Ishikawa (cell line): ENCODE measurements around the gene PPFIA4.

Experiments used
- CEBPB ChIP-seq: IDR thresholded peaks from 2 replicates; pipeline ENCODE4 v1.6.1; 2012
- CREB1 ChIP-seq: IDR thresholded peaks from 2 replicates; pipeline ENCODE4 v1.6.1; 2012; ENCODE audit warnings: low read depth
- EGR1 ChIP-seq: IDR thresholded peaks from 2 replicates; pipeline ENCODE4 v1.6.1; 2012
- EP300 ChIP-seq: IDR thresholded peaks from 2 replicates; pipeline ENCODE4 v1.6.1; 2012; ENCODE audit warnings: borderline replicate concordance
- FOXM1 ChIP-seq: IDR thresholded peaks from 2 replicates; pipeline ENCODE4 v1.6.1; 2012; ENCODE audit warnings: low read depth, borderline replicate concordance
- NFIC ChIP-seq: IDR thresholded peaks from 2 replicates; pipeline ENCODE4 v1.6.1; 2012
- RAD21 ChIP-seq: IDR thresholded peaks from 2 replicates; pipeline ENCODE4 v1.6.1; 2012; ENCODE audit warnings: low read depth
- TAF1 ChIP-seq: IDR thresholded peaks from 2 replicates; pipeline ENCODE4 v1.6.1; 2012; ENCODE audit warnings: low read depth, mild to moderate bottlenecking
- TCF12 ChIP-seq: IDR thresholded peaks from 2 replicates; pipeline ENCODE4 v1.6.1; 2012; ENCODE audit warnings: low read depth
- TEAD4 ChIP-seq: IDR thresholded peaks from 2 replicates; pipeline ENCODE4 v1.6.1; 2012
- YY1 ChIP-seq: IDR thresholded peaks from 2 replicates; pipeline ENCODE4 v1.6.1; 2012; ENCODE audit warnings: low read depth
- ZBTB7A ChIP-seq: IDR thresholded peaks from 2 replicates; pipeline ENCODE4 v1.6.1; 2012; ENCODE audit warnings: low read depth
- TF ChIP-seq, protein P1 (sequence below): IDR thresholded peaks from 2 replicates; pipeline ENCODE4 v1.6.1; 2012; ENCODE audit warnings: low read depth, mild to moderate bottlenecking
- TF ChIP-seq, protein P2 (sequence below): IDR thresholded peaks from 2 replicates; pipeline ENCODE4 v1.6.1; 2012
- TF ChIP-seq, protein P3 (sequence below): IDR thresholded peaks from 2 replicates; pipeline ENCODE4 v1.6.1; 2012

The PPFIA4 gene

DNA sequence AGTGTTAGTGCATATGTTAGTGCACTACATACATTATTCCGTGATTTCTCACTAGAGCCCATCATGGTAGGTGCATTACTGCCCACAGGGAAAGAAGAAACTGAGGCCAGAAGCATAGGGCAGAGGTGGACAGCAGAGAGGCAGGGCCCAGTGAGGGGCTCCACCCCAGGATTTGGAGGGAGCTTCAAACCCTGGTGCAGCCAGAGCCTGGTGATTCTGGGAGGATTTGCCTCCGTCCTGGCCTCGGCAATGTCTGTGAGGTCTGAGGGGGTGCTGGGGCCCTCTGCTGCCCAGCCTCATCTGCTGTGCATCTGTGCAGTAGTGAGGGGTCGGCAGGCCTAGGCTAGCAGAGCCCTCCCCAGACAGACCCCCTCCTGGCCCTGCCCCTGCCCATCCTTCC lies 22.8 kb downstream of the PPFIA4 start:
- TF ChIP-seq, protein P1, sequence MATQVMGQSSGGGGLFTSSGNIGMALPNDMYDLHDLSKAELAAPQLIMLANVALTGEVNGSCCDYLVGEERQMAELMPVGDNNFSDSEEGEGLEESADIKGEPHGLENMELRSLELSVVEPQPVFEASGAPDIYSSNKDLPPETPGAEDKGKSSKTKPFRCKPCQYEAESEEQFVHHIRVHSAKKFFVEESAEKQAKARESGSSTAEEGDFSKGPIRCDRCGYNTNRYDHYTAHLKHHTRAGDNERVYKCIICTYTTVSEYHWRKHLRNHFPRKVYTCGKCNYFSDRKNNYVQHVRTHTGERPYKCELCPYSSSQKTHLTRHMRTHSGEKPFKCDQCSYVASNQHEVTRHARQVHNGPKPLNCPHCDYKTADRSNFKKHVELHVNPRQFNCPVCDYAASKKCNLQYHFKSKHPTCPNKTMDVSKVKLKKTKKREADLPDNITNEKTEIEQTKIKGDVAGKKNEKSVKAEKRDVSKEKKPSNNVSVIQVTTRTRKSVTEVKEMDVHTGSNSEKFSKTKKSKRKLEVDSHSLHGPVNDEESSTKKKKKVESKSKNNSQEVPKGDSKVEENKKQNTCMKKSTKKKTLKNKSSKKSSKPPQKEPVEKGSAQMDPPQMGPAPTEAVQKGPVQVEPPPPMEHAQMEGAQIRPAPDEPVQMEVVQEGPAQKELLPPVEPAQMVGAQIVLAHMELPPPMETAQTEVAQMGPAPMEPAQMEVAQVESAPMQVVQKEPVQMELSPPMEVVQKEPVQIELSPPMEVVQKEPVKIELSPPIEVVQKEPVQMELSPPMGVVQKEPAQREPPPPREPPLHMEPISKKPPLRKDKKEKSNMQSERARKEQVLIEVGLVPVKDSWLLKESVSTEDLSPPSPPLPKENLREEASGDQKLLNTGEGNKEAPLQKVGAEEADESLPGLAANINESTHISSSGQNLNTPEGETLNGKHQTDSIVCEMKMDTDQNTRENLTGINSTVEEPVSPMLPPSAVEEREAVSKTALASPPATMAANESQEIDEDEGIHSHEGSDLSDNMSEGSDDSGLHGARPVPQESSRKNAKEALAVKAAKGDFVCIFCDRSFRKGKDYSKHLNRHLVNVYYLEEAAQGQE: no peak
- TF ChIP-seq TEAD4 (no peak), EP300 (no peak), FOXM1 (no peak), NFIC (no peak), TCF12 (no peak), TAF1 (no peak), RAD21 (no peak)

DNA sequence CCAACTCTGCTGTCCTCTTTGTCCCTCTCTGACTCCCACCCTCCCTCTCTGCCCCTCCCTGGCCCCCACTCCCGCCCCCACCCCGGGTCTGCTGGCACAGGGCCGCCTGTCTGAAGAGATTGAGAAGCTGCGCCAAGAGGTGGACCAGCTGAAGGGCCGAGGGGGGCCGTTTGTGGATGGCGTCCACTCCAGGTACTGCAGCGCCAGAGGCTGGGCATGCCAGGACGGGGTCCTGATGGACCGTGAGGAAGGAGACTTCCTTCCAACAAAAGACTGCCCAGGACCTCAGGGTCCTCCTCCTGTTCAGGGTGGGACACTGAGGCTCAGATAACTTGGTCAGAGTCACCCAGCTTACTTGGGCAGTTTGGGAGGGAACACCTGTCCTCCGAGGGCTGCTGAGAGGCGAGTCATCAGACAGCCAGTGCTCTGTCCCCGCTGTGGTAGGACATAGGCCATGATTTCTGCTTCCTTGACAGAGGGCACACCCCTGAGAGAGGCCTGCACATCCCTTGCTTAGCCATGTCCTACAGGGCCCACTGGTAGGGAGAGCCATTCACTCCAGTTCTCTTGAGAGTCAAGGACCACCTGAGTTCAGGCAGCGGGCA lies 23.4 kb downstream of the PPFIA4 start:
- no peak for TF ChIP-seq YY1
- no peak for TF ChIP-seq CREB1
- no peak for TF ChIP-seq TAF1

DNA sequence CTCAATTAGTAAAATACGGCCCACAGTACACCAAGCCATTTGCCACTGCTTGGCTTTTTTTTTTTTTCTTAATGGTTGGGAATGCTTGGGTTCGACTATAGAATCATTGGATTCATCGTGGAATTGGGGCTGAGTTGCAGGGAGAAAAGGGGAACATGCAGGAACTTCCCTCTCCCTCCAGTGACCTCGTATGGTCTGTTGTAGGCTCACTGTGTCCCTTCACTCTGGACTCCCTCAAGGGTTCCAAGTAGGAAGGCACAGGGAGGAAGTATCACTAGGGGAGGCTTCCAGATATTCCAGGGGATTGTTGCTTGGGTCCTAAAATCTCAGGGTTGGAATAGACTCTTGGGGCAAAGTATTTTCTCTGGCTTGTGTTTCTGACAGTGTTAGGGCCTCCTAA lies 24.5 kb downstream of the PPFIA4 start:
- TF ChIP-seq, protein P1: no peak
- TF ChIP-seq RAD21 (no peak), YY1 (no peak), CREB1 (no peak), EGR1 (no peak), TEAD4 (no peak), FOXM1 (no peak), NFIC (no peak)
- TF ChIP-seq, protein P2, sequence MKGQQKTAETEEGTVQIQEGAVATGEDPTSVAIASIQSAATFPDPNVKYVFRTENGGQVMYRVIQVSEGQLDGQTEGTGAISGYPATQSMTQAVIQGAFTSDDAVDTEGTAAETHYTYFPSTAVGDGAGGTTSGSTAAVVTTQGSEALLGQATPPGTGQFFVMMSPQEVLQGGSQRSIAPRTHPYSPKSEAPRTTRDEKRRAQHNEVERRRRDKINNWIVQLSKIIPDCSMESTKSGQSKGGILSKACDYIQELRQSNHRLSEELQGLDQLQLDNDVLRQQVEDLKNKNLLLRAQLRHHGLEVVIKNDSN: no peak

DNA sequence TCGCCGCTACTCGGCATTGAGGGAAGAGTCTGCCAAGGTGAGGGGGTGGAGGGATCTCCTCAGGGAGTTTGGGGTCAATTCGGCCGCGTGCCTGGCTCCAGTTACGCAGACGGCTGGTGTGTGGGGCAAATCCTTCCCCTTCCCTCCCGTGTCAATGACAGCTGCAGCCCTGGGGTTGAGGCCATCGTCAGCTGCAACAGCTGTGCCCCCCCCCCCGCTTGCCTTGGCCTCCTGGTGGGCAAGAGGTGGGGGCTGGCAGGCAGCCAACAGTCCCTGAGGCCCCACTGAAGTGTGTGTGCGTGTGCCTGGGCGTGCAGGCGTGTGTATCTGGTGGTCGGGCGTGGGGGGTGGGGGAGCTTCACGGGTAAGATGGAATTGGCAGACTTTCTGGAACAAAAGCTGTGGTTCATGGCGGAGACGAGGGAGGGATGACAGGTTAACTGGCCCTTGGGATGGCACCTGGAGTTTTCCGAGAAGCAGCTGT lies 25.6 kb downstream of the PPFIA4 start:
- TF ChIP-seq, protein P1: no peak
- no peak for TF ChIP-seq TCF12
- no peak for TF ChIP-seq RAD21
- TF ChIP-seq TAF1: no peak
- TF ChIP-seq YY1: no peak
- no peak for TF ChIP-seq ZBTB7A
- TF ChIP-seq EGR1: no peak
- TF ChIP-seq, protein P3, sequence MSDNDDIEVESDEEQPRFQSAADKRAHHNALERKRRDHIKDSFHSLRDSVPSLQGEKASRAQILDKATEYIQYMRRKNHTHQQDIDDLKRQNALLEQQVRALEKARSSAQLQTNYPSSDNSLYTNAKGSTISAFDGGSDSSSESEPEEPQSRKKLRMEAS: no peak
- TF ChIP-seq, protein P2: no peak
- TF ChIP-seq FOXM1: no peak
- TF ChIP-seq NFIC: no peak
- TF ChIP-seq CREB1: no peak

DNA sequence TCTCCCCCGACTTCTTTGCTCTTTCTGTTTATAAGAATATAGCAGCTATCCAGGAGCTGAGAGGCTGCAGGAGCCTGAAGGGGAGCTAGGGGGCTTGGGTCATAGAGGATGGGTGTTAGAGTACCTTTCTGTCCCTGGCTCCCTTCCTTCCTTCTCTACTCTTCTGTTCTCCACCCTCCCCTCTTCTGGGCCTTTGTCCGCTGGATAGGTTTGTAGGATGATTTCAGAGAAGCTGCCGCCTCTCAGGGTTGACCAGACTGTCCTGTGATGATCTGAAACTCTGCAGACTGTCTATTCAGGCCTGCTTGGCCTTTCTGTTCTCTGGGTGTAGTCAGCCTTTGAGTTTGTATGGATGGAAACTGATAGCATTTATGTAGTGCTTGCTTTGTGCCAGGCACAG lies 26.3 kb downstream of the PPFIA4 start:
- TF ChIP-seq RAD21: no peak

DNA sequence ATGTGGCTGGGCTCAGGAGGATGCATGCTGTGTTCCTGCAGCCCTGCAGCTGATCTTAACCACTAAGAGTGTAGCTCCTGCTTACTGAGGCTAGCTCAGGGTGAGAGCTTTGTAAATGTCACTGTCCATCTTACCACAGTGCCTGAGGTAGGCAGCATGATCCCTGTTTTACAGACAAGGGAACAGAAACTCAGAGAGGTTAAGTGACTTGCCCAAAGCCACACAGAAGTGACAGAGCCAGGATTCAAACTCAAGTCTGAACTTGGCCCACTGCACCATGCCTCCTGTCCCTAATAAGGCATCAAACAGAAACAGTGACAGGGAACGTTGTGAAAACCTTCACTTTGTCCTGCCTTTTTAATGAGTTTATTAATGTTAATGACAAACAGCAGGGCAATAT lies 27.9 kb downstream of the PPFIA4 start:
- TF ChIP-seq NFIC (no peak), TEAD4 (no peak), CEBPB (no peak)
